PC-9 (cell line): ENCODE results near the gene TENM4.

Experiments
- CTCF ChIP-seq: fragments of 200-600 bp; sonication (generic); conservative IDR thresholded peaks from 2 replicates; pipeline ENCODE4 v1.6.1; 2017; ENCODE audit warnings: mixed run types, antibody characterized with exemption, mild to moderate bottlenecking, moderate library complexity
- EZH2 ChIP-seq: fragments of 200-600 bp; sonication (generic); IDR thresholded peaks from 2 replicates; pipeline ENCODE4 v1.8.0; 2017; ENCODE audit warnings: antibody characterized with exemption, low read depth

DNA sequence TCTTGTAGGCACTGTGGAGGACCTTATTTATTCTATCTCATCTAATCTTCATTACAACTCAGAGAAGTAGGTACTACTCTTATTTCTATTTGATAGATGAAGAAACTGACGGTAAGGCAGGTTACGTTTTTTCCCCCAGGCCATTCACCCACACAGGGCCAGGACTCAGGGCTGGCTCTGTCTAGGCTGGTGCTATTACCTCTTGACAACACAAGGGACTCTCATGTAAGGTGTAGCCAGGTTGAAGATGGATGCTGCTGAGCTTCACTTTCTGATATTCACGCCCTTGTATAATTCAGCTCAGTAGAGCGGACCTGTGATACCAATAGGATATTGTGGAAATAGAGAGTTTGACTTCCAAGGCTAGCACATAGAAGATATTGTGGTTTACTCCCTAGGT lies 453.1 kb downstream of the TENM4 start:
- TF ChIP-seq CTCF (no peak), EZH2 (no peak)
